Peyer's patch (tissue), 4 donors: Measurements from ENCODE around the gene UGT1A10. TPM values are rescaled to one million over a fixed set of nuclear protein-coding genes. Genes with fewer than 3 reads are reported as not detected.
"Not testable (repeated sequence)": the region's sequence is repeated elsewhere in the genome, so short reads cannot be mapped to it uniquely, and the experiment has no call there.

ENCODE experiments used
- DNase-seq, 3 donors: peaks; one replicate each; pipeline ENCODE4 v3.0.0-alpha.2; 2017 to 2019
- H3K27ac ChIP-seq, 4 donors: fragments of 200-600 bp; sonication (generic); one replicate each; pipeline ENCODE4 v1.5.1; 2016 to 2019
- H3K27me3 ChIP-seq, 2 donors: fragments of 200-600 bp; sonication (generic); one replicate each; pipeline ENCODE4 v1.5.1; 2019
- H3K36me3 ChIP-seq, 3 donors: fragments of 200-600 bp; sonication (generic); one replicate each; pipeline ENCODE4 v1.5.1; 2016 to 2019
- H3K4me1 ChIP-seq, 4 donors: fragments of 200-600 bp; sonication (generic); one replicate each; pipeline ENCODE4 v1.5.1; 2016 to 2019
- H3K4me3 ChIP-seq, 4 donors: fragments of 200-600 bp; sonication (generic); 1 replicate in 3 of 4; 2 replicates in 1 of 4; pipeline ENCODE4 v1.5.1; 2016 to 2019; ENCODE audit warnings: mild to moderate bottlenecking in 1 of 4
- H3K9me3 ChIP-seq, 4 donors: fragments of 200-600 bp; sonication (generic); one replicate each; pipeline ENCODE4 v1.5.1; 2016 to 2019; ENCODE audit warnings: mild to moderate bottlenecking in 1 of 4
- POLR2A ChIP-seq, 2 donors: fragments of 450-650 bp; IDR thresholded peaks; one replicate each; pipeline ENCODE4 v1.5.1; 2017; ENCODE audit warnings: antibody characterized with exemption in 2 of 2, mild to moderate bottlenecking in 2 of 2, moderate library complexity in 2 of 2
- total RNA-seq, 4 donors: library from RNA; depleted of rRNA; stranded (reverse); fragments of >200 nt; gene quantifications; one replicate each; pipeline ENCODE4 v1.1.0, GENCODE V29; 2016
- TF ChIP-seq, protein P1 (sequence below), 6 experiments: fragments of 450-650 bp in 4 of 6; fragments of 200-600 bp in 2 of 6; sonication (generic) in 1 of 6; IDR thresholded peaks; one replicate each; pipeline ENCODE4 v1.5.1; 2017 to 2019; ENCODE audit warnings: antibody characterized with exemption in 6 of 6, mild to moderate bottlenecking in 3 of 6, moderate library complexity in 1 of 6

UGT1A10 gene
- total RNA-seq, 4 donors from 2014 or later: 19.0 to 168 (median 71.8) TPM

DNA sequence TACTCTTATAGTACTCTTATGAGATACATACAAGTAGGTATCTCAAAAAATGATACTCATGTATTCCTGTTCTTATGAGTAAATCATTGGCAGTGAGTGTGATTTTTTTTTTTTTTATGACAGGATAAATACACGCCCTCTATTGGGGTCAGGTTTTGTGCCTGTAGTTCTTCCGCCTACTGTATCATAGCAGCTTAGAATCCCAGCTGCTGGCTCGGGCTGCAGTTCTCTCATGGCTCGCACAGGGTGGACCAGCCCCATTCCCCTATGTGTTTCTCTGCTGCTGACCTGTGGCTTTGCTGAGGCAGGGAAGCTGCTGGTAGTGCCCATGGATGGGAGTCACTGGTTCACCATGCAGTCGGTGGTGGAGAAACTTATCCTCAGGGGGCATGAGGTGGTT, 18.8 kb upstream of the UGT1A10 start, which contains the start of gene UGT1A8:
UGT1A8 (plus strand) TSS at position 158 of the 400 bp plus-strand sequence; CDS start at position 233, 75 bp downstream.
- H3K4me1 ChIP-seq, H3K27me3 ChIP-seq, H3K9me3 ChIP-seq, H3K36me3 ChIP-seq: not testable (repeated sequence)
- peak in 2 of 3 donors; percentile 48 to 57 for DNase-seq
- Histone ChIP-seq H3K27ac (peak within 1 kb of the TSS in 1 of 4 donors; percentile 35), H3K4me3 (peak within 1 kb of the TSS in 2 of 4 donors; percentile 22 to 23)
- peak; percentile 27 to 31 for TF ChIP-seq POLR2A (IDR thresholded peaks at IDR 0.05)

- no peaks in the 10 kb centered on the region for H3K36me3 ChIP-seq
- no peaks in the 10 kb centered on the region for H3K27me3 ChIP-seq
- DNase-seq: no peak
- TF ChIP-seq POLR2A (IDR thresholded peaks at IDR 0.05): no peak
- TF ChIP-seq, protein P1, sequence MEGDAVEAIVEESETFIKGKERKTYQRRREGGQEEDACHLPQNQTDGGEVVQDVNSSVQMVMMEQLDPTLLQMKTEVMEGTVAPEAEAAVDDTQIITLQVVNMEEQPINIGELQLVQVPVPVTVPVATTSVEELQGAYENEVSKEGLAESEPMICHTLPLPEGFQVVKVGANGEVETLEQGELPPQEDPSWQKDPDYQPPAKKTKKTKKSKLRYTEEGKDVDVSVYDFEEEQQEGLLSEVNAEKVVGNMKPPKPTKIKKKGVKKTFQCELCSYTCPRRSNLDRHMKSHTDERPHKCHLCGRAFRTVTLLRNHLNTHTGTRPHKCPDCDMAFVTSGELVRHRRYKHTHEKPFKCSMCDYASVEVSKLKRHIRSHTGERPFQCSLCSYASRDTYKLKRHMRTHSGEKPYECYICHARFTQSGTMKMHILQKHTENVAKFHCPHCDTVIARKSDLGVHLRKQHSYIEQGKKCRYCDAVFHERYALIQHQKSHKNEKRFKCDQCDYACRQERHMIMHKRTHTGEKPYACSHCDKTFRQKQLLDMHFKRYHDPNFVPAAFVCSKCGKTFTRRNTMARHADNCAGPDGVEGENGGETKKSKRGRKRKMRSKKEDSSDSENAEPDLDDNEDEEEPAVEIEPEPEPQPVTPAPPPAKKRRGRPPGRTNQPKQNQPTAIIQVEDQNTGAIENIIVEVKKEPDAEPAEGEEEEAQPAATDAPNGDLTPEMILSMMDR (IDR thresholded peaks at IDR 0.05): no peak
- no peak overlapping the region for H3K4me3 ChIP-seq
- no peaks in the 10 kb centered on the region for H3K4me1 ChIP-seq
- H3K27ac ChIP-seq: no peak overlapping the region
- no peaks in the 10 kb centered on the region for H3K9me3 ChIP-seq
Observed at GRCh38 chr2:233620204-233620603, 16.0 kb upstream of the UGT1A10 start.

GRCh38 chr2:233621863-233622262, 14.4 kb upstream of the UGT1A10 start:
- not testable (repeated sequence) for H3K4me3 ChIP-seq, H3K27ac ChIP-seq, H3K9me3 ChIP-seq, DNase-seq, H3K4me1 ChIP-seq, H3K36me3 ChIP-seq, H3K27me3 ChIP-seq

DNA sequence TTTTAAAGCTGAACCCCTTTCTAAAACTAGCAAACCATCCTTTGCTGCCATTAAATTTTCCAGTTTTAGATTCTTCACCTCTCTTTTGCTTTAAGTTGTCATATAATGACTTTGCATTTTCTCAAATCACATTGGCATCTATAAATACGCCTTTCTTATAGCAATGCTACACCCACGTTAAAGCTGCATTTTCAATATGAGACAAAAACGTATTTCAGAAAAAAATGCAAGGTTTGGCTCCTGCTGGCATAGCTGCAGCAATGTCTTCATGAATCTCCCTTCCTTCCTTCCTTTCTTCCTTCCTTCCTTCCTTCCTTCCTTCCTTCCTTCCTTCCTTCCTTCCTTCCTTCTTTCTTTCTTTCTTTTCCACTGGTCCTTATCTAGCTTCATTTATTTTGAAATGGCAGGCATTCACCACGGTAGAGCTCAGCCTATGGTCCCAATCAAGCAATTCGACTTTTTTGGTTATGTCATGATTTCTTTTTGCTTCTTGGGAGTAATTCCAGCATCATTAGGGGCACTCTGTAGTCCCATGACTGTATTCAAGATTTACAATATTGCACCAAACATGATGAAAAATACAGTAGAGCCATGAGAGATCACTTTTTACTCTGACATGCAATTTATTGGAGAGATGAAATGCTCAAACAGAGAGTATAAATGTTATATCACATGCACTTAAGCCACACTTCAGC, 8.8 kb upstream of the UGT1A10 start:
- Histone ChIP-seq H3K4me1 (no peaks in the 10 kb centered on the region), H3K4me3 (no peak overlapping the region), H3K27ac (no peak overlapping the region), H3K9me3 (no peaks in the 10 kb centered on the region), H3K36me3 (no peaks in the 10 kb centered on the region), H3K27me3 (no peaks in the 10 kb centered on the region)
- no peak for DNase-seq
- TF ChIP-seq, protein P1 (IDR thresholded peaks at IDR 0.05): no peak
- no peak for TF ChIP-seq POLR2A (IDR thresholded peaks at IDR 0.05)

DNA sequence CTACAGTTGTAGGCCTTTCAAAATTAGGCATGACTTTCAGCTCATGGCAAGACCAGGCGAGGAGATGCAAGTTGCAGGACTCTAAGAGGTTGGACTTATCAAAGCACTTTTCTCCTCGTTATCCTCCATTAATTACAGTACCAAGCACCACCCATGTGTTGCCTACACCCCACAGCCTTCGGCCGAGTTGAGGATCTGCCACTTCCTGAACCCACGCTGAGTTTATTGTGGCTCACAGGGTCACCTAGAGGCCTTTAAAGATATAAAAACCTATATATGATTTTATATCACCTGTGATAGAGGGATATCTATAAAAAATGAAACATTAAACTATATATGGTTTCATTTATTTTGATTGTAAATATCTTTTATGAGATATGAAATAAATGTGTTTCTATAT, 2.6 kb downstream of the UGT1A10 start:
- peak in 2 of 3 donors; percentile 57 to 71 for DNase-seq
- Histone ChIP-seq H3K27ac (peak overlapping the region in 1 of 4 donors; percentile 55), H3K9me3 (no peaks in the 10 kb centered on the region), H3K36me3 (no peaks in the 10 kb centered on the region), H3K27me3 (no peaks in the 10 kb centered on the region), H3K4me1 (peaks cover 0 to 13% (median 0%) of the 10 kb centered on the region in 4 donors), H3K4me3 (peak overlapping the region in 3 of 4 donors; percentile 7 to 46 (median 42))
- TF ChIP-seq POLR2A (IDR thresholded peaks at IDR 0.05): no peak
- TF ChIP-seq, protein P1 (IDR thresholded peaks at IDR 0.05): peak in 2 of 6 experiments; percentile 38 to 39

DNA sequence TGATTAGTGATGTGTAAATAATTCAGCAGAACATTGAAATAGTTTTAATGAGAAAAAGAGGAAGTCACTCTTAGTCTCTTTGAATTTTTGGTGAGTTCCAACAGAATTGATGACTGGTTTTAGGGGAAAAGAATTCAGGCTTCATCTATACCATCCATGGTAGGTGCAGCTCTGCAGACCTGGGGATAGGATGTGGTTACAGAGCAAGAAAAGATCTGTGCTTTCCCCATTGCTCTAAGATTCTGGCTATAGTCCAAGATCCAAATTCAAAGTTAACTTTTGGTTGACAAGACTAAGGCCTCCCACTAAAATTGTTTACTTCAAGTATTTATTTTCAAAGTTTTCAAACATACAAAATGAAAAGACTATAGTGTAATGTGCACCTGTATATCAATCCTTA, 3.6 kb downstream of the UGT1A10 start:
- no peaks in the 10 kb centered on the region for H3K36me3 ChIP-seq
- no peak overlapping the region for H3K27ac ChIP-seq
- H3K4me1 ChIP-seq: peaks cover 0 to 13% (median 0%) of the 10 kb centered on the region in 4 donors
- H3K27me3 ChIP-seq: no peaks in the 10 kb centered on the region
- peak overlapping the region in 1 of 4 donors; percentile 46 for H3K4me3 ChIP-seq
- DNase-seq: no peak
- H3K9me3 ChIP-seq: no peaks in the 10 kb centered on the region
- no peak for TF ChIP-seq POLR2A (IDR thresholded peaks at IDR 0.05)
- TF ChIP-seq, protein P1 (IDR thresholded peaks at IDR 0.05): no peak
